NT2/D1 (cell line): ENCODE results near the gene SHISAL2A.
A peak's percentile ranks its signal among the peaks of the same experiment; 100 is the strongest.

Experiments used
- DNase-seq: peaks from one replicate; pipeline ENCODE4 v3.0.0-alpha.2; 2011; ENCODE audit warnings: low read depth, low spot score
- H3K27me3 ChIP-seq: 2 replicates; pipeline ENCODE4 v1.6.0; 2011; ENCODE audit warnings: mild to moderate bottlenecking; ENCODE audit not compliant: insufficient read length, insufficient read depth
- H3K36me3 ChIP-seq: 2 replicates; pipeline ENCODE4 v1.6.1; 2011; ENCODE audit warnings: mild to moderate bottlenecking, low read length, mixed read lengths; ENCODE audit not compliant: insufficient read depth, insufficient read length
- H3K4me1 ChIP-seq: 2 replicates; pipeline ENCODE4 v1.5.1; 2011; ENCODE audit not compliant: insufficient read depth, insufficient read length
- H3K4me3 ChIP-seq: 2 replicates; pipeline ENCODE4 v1.5.1; 2011; ENCODE audit warnings: low read depth; ENCODE audit not compliant: insufficient read length
- H3K9ac ChIP-seq: 2 replicates; pipeline ENCODE4 v1.6.0; 2011; ENCODE audit warnings: low read depth; ENCODE audit not compliant: insufficient read length
- H3K9me3 ChIP-seq: 2 replicates; pipeline ENCODE4 v1.5.1; 2011; ENCODE audit warnings: mild to moderate bottlenecking, low read length; ENCODE audit not compliant: insufficient read depth
- SUZ12 ChIP-seq: IDR thresholded peaks from 2 replicates; pipeline ENCODE4 v1.6.1; 2011; ENCODE audit not compliant: insufficient read length, insufficient read depth; ENCODE audit errors: extremely low read depth
- YY1 ChIP-seq: IDR thresholded peaks from 2 replicates; pipeline ENCODE4 v1.6.1; 2011; ENCODE audit not compliant: insufficient read length, insufficient read depth
- ZNF274 ChIP-seq: IDR thresholded peaks from 2 replicates; pipeline ENCODE4 v1.6.1; 2011; ENCODE audit warnings: mild to moderate bottlenecking, low read depth, low read length

Gene SHISAL2A

DNA sequence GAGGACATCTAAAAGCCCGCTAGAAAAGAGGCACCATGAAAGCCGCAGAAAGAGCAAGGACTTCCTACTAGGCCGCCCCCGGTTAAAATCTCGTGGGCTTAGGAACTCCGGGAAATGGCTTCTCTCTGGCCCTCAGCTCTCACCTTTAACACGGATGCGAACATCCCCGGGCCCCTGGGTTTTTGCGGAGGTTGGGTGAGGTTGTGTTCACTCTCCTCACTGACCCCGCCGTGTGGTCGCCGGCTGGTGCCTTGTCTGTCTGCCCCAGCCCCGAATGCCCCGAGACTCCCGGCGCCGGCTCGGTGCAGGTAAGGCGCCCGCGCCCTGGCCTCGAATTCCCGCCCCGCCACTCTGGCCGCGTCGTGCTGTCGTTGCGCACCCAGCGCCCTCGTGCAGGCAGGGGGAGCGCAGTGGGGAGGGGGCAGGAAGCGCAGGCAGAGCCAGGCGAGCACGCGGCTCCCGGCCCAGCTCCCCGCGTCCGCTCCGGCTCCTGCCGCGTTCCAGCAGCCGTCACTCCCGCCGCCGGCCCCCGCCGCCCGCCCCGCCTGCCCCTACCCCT, at the start of gene SHISAL2A:
SHISAL2A (plus strand) TSS at position 437 of the 559 bp plus-strand sequence. CDS start 326 bp downstream, outside the sequence.
- H3K4me3 ChIP-seq = peak within 1 kb of the TSS; percentile 40
- H3K9ac ChIP-seq = peak within 1 kb of the TSS; percentile 75
- TF ChIP-seq ZNF274 = no peak
- TF ChIP-seq YY1 = no peak
- TF ChIP-seq SUZ12 = no peak
- no peak for DNase-seq
- H3K27me3 ChIP-seq = peaks cover 36% of the 10 kb centered on the region
- H3K36me3 ChIP-seq = no peaks in the 10 kb centered on the region
- H3K4me1 ChIP-seq = peaks cover 20% of the 10 kb centered on the region
- H3K9me3 ChIP-seq = no peaks in the 10 kb centered on the region

DNA sequence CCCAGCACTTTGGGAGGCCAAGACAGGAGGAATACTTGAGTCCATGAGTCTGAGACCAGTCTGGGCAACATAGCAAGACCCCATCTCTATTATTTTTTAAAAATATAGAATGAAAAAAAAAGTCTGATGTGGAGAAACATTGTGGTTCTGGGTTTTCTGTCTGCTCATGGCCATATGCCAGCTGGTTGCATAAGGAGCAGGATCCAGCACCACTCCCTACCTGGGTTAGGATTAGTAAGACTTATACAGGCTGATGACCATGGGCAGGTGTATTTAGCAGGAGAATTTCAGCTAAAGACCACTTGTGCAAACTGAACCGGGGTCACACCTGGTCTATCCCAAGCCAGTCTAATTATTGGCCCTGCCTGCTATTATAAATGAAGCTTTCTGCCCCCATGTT, 47.5 kb upstream of the SHISAL2A start:
- H3K4me3 ChIP-seq = no peak overlapping the region
- no peak overlapping the region for H3K9ac ChIP-seq
- H3K36me3 ChIP-seq = no peaks in the 10 kb centered on the region
- H3K27me3 ChIP-seq = no peaks in the 10 kb centered on the region
- no peaks in the 10 kb centered on the region for H3K9me3 ChIP-seq
- H3K4me1 ChIP-seq = peaks cover 4% of the 10 kb centered on the region
- no peak for TF ChIP-seq ZNF274
- no peak for TF ChIP-seq YY1
- TF ChIP-seq SUZ12 = no peak
- no peak for DNase-seq

DNA sequence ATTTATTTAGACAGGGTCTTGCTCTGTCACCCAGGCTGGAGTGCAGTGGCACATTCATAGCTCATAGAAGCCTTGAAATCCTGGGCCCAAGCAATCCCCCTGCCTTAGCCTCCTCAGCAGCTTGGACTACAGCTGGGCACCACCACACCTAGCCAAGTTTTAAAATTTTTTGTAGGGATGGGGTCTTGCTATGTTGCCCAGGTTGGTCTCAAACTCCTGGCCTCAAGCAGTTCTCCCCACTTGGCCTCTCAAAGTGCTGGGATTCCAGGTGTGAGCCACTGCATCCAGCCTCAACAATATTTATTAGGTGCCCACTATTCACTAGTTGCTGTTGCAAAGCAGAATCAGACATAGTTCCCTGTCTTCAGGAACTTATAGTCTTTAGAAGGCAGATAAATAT, 44.9 kb upstream of the SHISAL2A start:
- no peak overlapping the region for H3K9ac ChIP-seq
- DNase-seq = no peak
- H3K4me3 ChIP-seq = no peak overlapping the region
- no peak for TF ChIP-seq ZNF274
- TF ChIP-seq YY1 = no peak
- TF ChIP-seq SUZ12 = no peak
- H3K4me1 ChIP-seq = peaks cover 4% of the 10 kb centered on the region
- no peaks in the 10 kb centered on the region for H3K27me3 ChIP-seq
- H3K9me3 ChIP-seq = no peaks in the 10 kb centered on the region
- no peaks in the 10 kb centered on the region for H3K36me3 ChIP-seq

DNA sequence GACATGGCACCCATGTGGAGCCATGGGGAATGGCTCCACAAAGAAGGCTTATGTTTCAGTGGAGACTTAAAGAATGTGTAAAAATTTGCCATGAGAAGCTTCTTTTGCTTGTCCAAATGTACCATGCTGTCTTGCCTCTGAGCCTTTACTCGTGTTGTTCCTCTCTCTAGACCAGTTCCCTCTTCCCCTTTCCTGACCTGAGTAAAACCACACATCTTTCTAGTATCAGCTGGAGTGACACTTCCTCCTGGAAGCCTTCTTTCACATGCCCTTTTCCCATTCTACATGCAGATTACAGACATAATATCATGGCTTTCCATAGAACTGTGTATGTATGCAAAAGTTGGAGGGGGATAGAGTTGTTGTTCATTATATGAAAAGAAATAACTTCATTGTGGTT, 44.4 kb upstream of the SHISAL2A start:
- no peaks in the 10 kb centered on the region for H3K9me3 ChIP-seq

DNA sequence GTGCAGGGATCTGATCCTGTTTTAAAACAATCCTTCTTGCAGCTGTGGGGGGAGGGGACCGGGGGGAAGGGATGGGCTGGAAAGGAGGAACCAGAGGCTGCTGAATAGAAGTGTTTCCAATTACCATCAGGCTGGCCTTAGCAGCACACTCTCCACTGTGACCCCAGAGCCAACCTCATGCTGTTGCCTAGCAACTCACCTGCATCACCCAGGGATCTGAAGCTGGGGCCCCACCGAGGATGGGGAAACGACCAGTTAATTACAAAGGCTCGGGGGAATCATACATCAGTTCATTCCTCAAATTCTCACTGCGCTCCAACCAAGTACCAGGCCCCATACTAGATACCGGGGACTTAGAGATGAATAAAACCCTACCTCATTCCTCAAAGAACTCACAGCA, 42.7 kb upstream of the SHISAL2A start:
- H3K4me1 ChIP-seq = peaks cover 4% of the 10 kb centered on the region
- DNase-seq = peak; percentile 40
- H3K4me3 ChIP-seq = no peak overlapping the region
- H3K36me3 ChIP-seq = no peaks in the 10 kb centered on the region
- TF ChIP-seq SUZ12 (no peak), ZNF274 (no peak), YY1 (no peak)
- no peaks in the 10 kb centered on the region for H3K27me3 ChIP-seq
- no peak overlapping the region for H3K9ac ChIP-seq
- H3K9me3 ChIP-seq = no peaks in the 10 kb centered on the region

More for the DNA sequence above, 44.4 kb upstream of the SHISAL2A start:
- Histone ChIP-seq H3K4me3 (no peak overlapping the region), H3K9ac (no peak overlapping the region), H3K27me3 (no peaks in the 10 kb centered on the region), H3K4me1 (peaks cover 4% of the 10 kb centered on the region), H3K36me3 (no peaks in the 10 kb centered on the region)
- no peak for TF ChIP-seq SUZ12
- TF ChIP-seq ZNF274 = no peak
- TF ChIP-seq YY1 = no peak
- no peak for DNase-seq

DNA sequence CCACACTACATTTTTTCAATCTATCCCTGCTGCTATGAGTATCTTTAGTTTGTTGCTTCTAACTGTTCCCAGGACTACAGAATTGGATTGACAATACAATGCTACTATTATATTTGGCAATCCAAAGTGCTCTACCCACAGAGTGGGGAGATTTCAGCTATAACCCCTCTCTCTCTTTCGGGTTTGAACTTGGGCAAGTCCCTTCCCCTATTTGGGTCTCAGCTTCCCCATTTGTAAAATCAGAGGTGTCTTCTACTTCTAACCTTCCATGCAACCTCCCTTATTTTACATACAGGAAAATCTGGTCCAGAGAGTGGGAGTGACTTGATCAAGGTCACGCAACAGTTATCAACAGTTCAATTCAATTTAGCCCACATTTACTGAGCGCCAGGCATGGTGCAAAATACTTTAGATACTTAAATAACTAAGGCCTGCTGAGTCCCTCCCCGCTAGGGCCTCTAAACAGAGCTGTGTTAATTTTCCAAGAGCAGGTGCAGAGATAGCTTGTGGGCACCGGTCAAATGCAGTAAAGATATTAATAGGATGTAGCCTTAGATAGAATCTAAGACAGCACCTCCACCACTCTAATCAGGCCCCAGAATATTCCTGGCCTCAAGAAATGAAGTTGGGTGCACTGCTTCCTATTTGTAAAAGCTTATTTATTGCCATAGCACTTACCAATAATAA, 40.2 kb upstream of the SHISAL2A start:
- no peaks in the 10 kb centered on the region for H3K36me3 ChIP-seq
- no peaks in the 10 kb centered on the region for H3K9me3 ChIP-seq
- TF ChIP-seq ZNF274 (no peak), YY1 (no peak), SUZ12 (no peak)
- H3K9ac ChIP-seq = no peak overlapping the region
- H3K4me1 ChIP-seq = peaks cover 4% of the 10 kb centered on the region
- no peaks in the 10 kb centered on the region for H3K27me3 ChIP-seq
- no peak for DNase-seq
- H3K4me3 ChIP-seq = no peak overlapping the region

DNA sequence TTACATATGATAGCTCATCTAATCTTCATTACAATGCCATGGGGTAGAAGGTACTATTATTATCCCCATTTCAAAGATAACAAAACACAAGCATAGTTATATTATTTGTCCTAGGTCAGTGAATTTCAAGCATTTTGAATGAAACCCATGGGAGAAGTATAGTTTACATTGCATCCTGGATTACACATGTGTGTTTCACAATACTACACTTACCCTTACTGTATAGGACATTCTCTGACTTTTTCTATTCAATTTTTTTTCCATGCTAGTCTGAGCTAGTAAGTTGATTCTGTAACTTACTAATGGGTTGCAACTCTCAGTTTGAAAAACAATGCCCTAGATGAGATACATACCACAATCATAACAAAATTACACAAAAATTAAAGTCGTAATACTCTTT, 39.5 kb upstream of the SHISAL2A start:
- no peaks in the 10 kb centered on the region for H3K27me3 ChIP-seq
- H3K36me3 ChIP-seq = no peaks in the 10 kb centered on the region
- DNase-seq = no peak
- no peak overlapping the region for H3K4me3 ChIP-seq
- no peak for TF ChIP-seq YY1
- TF ChIP-seq SUZ12 = no peak
- TF ChIP-seq ZNF274 = no peak
- peaks cover 4% of the 10 kb centered on the region for H3K4me1 ChIP-seq
- H3K9ac ChIP-seq = no peak overlapping the region
- H3K9me3 ChIP-seq = no peaks in the 10 kb centered on the region

DNA sequence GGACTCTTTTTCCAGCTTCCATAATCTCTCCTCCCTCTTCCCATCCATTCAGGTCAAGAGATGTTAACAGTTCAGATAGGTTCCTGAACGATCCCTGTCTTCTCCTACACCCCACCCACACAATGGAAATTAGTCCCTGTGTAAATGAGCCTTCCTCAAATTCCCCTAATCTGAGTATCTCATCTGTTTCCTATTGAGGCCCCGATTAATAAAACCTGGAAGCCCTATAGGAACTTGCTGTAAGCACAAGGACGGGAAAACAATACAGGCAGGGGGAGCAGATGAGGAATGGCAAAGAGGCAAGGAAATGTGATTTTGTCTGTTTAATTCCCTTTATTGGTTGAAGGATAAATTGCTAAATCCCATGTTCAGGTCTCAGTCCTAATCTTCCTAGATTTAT, 37.9 kb upstream of the SHISAL2A start:
- TF ChIP-seq SUZ12 (no peak), ZNF274 (no peak), YY1 (no peak)
- H3K36me3 ChIP-seq = no peaks in the 10 kb centered on the region
- H3K4me3 ChIP-seq = no peak overlapping the region
- no peaks in the 10 kb centered on the region for H3K27me3 ChIP-seq
- no peak for DNase-seq
- H3K9ac ChIP-seq = no peak overlapping the region
- H3K4me1 ChIP-seq = peaks cover 4% of the 10 kb centered on the region
- no peaks in the 10 kb centered on the region; the same call in 1 of the 2 replicates for H3K9me3 ChIP-seq
